Loucy (cell line): ENCODE results near the gene CD6.
"Not testable (repeated sequence)": the region's sequence is repeated elsewhere in the genome, so short reads cannot be mapped to it uniquely, and the experiment has no call there.

ENCODE experiments used
- H2AFZ ChIP-seq: fragments of 200-600 bp; sonication (generic); 2 replicates; pipeline ENCODE4 v1.6.0; 2016; ENCODE audit warnings: antibody characterized with exemption, mild to moderate bottlenecking, low read length, moderate library complexity
- H3F3A ChIP-seq: fragments of 200-600 bp; 2 replicates; pipeline ENCODE4 v1.6.0; 2016; ENCODE audit warnings: antibody characterized with exemption, low read depth, mild to moderate bottlenecking
- H3K27me3 ChIP-seq: fragments of 200-600 bp; sonication (generic); 2 replicates; pipeline ENCODE4 v1.6.1; 2014; ENCODE audit warnings: low read length, mild to moderate bottlenecking; ENCODE audit not compliant: insufficient read depth, poor library complexity, severe bottlenecking
- H3K36me3 ChIP-seq: fragments of 200-600 bp; sonication (generic); 2 replicates; pipeline ENCODE4 v1.6.1; 2016; ENCODE audit warnings: low read length; ENCODE audit not compliant: insufficient read depth
- H3K4me1 ChIP-seq: fragments of 200-600 bp; sonication (generic); 2 replicates; pipeline ENCODE4 v1.5.1; 2014; ENCODE audit warnings: low read length, mild to moderate bottlenecking; ENCODE audit not compliant: insufficient read depth, poor library complexity, severe bottlenecking
- H3K4me2 ChIP-seq: fragments of 200-600 bp; sonication (generic); 2 replicates; pipeline ENCODE4 v1.6.0; 2014; ENCODE audit warnings: antibody characterized with exemption, low read length, low read depth, mild to moderate bottlenecking; ENCODE audit not compliant: poor library complexity, severe bottlenecking
- H3K4me3 ChIP-seq: fragments of 200-600 bp; sonication (generic); 2 replicates; pipeline ENCODE4 v1.5.1; 2014; ENCODE audit warnings: low read length, mild to moderate bottlenecking, mixed read lengths; ENCODE audit not compliant: poor library complexity, severe bottlenecking
- H3K79me2 ChIP-seq: fragments of 200-600 bp; sonication (generic); 2 replicates; pipeline ENCODE4 v1.6.1; 2014; ENCODE audit warnings: low read length; ENCODE audit not compliant: insufficient read depth
- H3K9ac ChIP-seq: fragments of 200-600 bp; sonication (generic); 2 replicates; pipeline ENCODE4 v1.6.0; 2014; ENCODE audit warnings: mild to moderate bottlenecking, low read depth, low read length, moderate library complexity; ENCODE audit not compliant: poor library complexity, severe bottlenecking
- H3K9me2 ChIP-seq: fragments of 200-600 bp; sonication (generic); replicated peaks from 2 replicates; pipeline ENCODE4 v1.6.1; 2016; ENCODE audit warnings: low read depth, low read length, mixed read lengths
- H3K9me3 ChIP-seq: fragments of 200-600 bp; sonication (generic); 2 replicates; pipeline ENCODE4 v1.6.1; 2014; ENCODE audit warnings: mild to moderate bottlenecking, antibody characterized with exemption, low read length, low read depth; ENCODE audit not compliant: insufficient read depth
- H4K20me1 ChIP-seq: fragments of 200-600 bp; sonication (generic); 2 replicates; pipeline ENCODE4 v1.6.0; 2014; ENCODE audit warnings: antibody characterized with exemption, low read length, mild to moderate bottlenecking; ENCODE audit not compliant: insufficient read depth, poor library complexity, severe bottlenecking
- EZH2phosphoT487 ChIP-seq: fragments of 200-600 bp; IDR thresholded peaks from 2 replicates; pipeline ENCODE4 v1.6.1; 2018; ENCODE audit warnings: antibody characterized with exemption, mild to moderate bottlenecking, moderate library complexity, borderline replicate concordance
- TF ChIP-seq, protein P1 (sequence below): fragments of 200-600 bp; sonication (generic); conservative IDR thresholded peaks from 2 replicates; pipeline ENCODE4 v1.5.1; 2014; ENCODE audit warnings: mild to moderate bottlenecking, antibody characterized with exemption, low read length

CD6 gene

DNA sequence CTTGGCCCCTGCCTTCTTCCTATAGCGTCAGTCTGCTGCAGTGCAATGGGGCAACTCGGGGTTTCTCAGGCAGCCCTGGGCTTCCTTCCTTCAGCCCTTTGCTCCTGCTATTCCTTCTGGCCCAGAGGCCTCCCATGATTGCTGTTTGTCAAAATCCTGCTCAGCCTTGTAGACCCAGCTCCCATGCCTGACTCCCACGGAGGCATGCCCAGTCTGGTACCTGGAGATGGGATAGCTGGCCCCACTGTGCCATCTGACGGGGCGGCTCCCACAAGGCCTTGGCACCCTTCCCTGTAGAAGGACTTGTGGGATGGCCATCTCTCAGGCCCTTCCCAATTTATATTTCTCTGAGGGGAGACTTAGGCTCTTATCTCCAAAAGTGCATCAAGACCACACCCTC is 590 bp upstream of the CD6 start:
- peaks cover 18% of the 10 kb centered on the region; the same call in 1 of the 2 replicates for H3K79me2 ChIP-seq
- H3K27me3 ChIP-seq: no peaks in the 10 kb centered on the region
- no peaks in the 10 kb centered on the region for H3K9me3 ChIP-seq
- peak overlapping the region; percentile 76 for H3K4me3 ChIP-seq
- no peaks in the 10 kb centered on the region for H4K20me1 ChIP-seq
- no peaks in the 10 kb centered on the region for H3K36me3 ChIP-seq
- H3K9me2 ChIP-seq: no peaks in the 10 kb centered on the region
- TF ChIP-seq, protein P1, sequence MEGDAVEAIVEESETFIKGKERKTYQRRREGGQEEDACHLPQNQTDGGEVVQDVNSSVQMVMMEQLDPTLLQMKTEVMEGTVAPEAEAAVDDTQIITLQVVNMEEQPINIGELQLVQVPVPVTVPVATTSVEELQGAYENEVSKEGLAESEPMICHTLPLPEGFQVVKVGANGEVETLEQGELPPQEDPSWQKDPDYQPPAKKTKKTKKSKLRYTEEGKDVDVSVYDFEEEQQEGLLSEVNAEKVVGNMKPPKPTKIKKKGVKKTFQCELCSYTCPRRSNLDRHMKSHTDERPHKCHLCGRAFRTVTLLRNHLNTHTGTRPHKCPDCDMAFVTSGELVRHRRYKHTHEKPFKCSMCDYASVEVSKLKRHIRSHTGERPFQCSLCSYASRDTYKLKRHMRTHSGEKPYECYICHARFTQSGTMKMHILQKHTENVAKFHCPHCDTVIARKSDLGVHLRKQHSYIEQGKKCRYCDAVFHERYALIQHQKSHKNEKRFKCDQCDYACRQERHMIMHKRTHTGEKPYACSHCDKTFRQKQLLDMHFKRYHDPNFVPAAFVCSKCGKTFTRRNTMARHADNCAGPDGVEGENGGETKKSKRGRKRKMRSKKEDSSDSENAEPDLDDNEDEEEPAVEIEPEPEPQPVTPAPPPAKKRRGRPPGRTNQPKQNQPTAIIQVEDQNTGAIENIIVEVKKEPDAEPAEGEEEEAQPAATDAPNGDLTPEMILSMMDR: no peak
- TF ChIP-seq EZH2phosphoT487: no peak
- H2AFZ ChIP-seq: peak overlapping the region; percentile 74
- peak overlapping the region; percentile 97 for H3K4me2 ChIP-seq
- peak overlapping the region; percentile 82 for H3K9ac ChIP-seq
- H3F3A ChIP-seq: no peaks in the 10 kb centered on the region
- peaks cover 37% of the 10 kb centered on the region for H3K4me1 ChIP-seq

DNA sequence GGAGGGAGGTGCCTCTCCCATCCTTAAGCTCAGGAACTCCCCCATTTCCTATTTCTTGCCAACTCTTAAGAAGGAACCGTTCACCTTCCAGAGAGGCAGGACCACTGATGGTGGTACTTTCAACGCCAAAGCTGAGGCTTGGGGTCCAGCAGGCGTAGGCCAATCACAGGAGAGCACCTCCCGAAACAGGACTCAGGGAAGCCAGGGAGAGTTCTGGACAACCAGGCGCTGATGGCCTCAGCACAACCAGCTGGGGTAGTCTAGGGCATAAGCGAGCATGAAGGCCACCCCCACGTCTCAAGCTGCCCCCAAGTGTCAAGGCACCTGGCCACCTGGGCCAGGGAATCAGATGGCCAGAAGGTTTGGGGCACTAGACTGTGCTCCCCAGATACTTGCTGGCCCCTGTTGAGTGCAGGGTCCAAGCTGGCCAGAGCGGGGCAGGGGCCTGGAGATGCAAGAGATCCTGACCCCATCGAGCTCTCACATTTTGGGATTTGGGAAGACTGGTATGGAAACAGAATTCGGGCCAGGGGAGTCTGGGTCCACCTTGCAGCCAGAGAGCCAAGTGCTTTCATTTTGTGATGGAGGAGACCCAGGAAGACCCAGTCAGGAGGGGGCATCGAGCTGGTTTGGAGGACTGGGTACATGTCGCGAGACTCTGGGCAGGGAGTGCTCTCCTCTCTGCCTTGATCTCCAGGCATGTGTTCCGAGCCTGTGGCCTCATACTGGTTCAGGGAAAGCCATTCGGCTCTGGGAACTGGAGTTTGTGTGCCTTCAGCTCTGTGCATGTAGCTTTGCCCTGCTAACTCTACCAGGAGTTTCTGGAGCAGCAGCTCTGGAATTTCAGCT is 926 bp downstream of the CD6 start:
- H3K9me3 ChIP-seq: no peaks in the 10 kb centered on the region
- H4K20me1 ChIP-seq: no peaks in the 10 kb centered on the region
- peak overlapping the region; percentile 74 for H2AFZ ChIP-seq
- H3F3A ChIP-seq: no peaks in the 10 kb centered on the region
- H3K4me1 ChIP-seq: peaks cover 40% of the 10 kb centered on the region
- H3K36me3 ChIP-seq: no peaks in the 10 kb centered on the region
- peak overlapping the region; percentile 97 for H3K4me2 ChIP-seq
- no peak for TF ChIP-seq EZH2phosphoT487
- TF ChIP-seq, protein P1: no peak
- peak overlapping the region; percentile 76 for H3K4me3 ChIP-seq
- no peaks in the 10 kb centered on the region for H3K27me3 ChIP-seq
- H3K9me2 ChIP-seq: no peaks in the 10 kb centered on the region
- H3K79me2 ChIP-seq: peaks cover 18% of the 10 kb centered on the region; the same call in 1 of the 2 replicates
- peak overlapping the region; percentile 82 for H3K9ac ChIP-seq

DNA sequence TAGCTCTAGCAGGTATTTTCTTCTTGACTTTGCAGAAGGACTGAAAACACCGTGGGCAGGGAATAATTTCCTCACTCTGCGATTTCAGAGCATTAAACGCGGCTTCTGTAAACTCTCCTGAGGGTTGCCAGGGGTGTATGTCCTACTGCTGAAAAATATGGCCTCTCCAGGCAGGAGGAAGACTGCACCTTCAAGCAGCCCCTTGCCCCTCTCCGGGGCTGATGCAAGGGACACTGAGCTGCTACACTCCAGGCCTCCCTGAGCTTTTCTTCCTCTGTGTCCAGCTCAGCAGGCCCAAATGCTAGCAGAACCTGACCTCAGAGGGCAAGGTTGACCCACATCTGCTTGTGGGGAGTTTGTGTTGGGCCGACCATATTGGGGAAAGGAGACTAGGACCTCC is 2.2 kb downstream of the CD6 start:
- H3K4me3 ChIP-seq: peak overlapping the region; percentile 76
- H4K20me1 ChIP-seq: no peaks in the 10 kb centered on the region
- H2AFZ ChIP-seq: no peak overlapping the region
- no peaks in the 10 kb centered on the region for H3K9me2 ChIP-seq
- peak overlapping the region; percentile 82 for H3K9ac ChIP-seq
- no peak for TF ChIP-seq EZH2phosphoT487
- TF ChIP-seq, protein P1: no peak
- no peaks in the 10 kb centered on the region for H3K27me3 ChIP-seq
- H3K36me3 ChIP-seq: no peaks in the 10 kb centered on the region
- peak overlapping the region; percentile 97 for H3K4me2 ChIP-seq
- H3K9me3 ChIP-seq: no peaks in the 10 kb centered on the region
- no peaks in the 10 kb centered on the region for H3F3A ChIP-seq
- peaks cover 18% of the 10 kb centered on the region; the same call in 1 of the 2 replicates for H3K79me2 ChIP-seq
- H3K4me1 ChIP-seq: peaks cover 50% of the 10 kb centered on the region

- H3K27me3 ChIP-seq, H4K20me1 ChIP-seq, H3K9me3 ChIP-seq, H3K9me2 ChIP-seq, H2AFZ ChIP-seq, H3K36me3 ChIP-seq, H3F3A ChIP-seq: not testable (repeated sequence)
- peaks cover 18% of the 10 kb centered on the region; the same call in 1 of the 2 replicates for H3K79me2 ChIP-seq
- peak overlapping the region; percentile 97 for H3K4me2 ChIP-seq
- H3K4me3 ChIP-seq: peak overlapping the region; percentile 76
- H3K9ac ChIP-seq: peak overlapping the region; percentile 82
- H3K4me1 ChIP-seq: peaks cover 55% of the 10 kb centered on the region
Measured at GRCh38 chr11:60974316-60974715, 2.8 kb downstream of the CD6 start.
